ENCODE data around the gene TCF7.

Gene TCF7

DNA sequence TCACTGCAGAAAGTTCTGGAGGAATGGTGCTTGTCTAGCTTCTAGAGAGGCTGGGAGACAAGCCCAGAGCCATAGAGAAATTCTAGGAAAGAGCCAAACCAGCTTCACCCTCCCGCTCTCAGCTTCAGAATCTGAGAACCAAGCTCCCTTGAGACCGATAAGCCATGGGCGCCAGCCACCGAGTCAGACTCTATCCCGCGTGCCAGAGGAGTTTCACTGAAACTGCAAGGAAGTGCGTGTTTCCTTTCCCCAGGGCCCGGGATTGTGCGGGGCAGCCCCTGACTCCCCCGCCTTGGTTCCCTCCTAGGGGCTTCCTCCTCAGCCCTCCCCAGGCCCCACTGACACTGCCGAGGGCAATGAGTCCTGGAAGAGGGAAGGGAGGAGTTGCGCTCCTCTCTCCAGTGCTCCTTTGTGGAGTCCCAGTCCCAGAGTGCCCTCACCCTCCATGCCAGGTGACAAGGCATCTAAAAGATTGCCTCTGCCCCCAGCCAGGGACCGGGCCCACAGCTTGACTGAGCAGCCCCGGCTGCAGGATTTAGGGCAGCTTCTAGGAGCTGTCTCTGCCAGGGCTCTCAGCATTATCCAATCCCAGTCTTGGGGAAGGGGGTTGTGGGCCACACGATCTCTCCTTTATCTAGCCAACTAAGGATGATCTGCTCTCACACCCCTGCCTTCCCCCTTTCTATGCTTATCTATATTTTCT, 18.4 kb upstream of the TCF7 start:
- POLR2A ChIA-PET: no interaction called here
- DNase-seq (ENCODE audit: extremely low spot score): no peak

DNA sequence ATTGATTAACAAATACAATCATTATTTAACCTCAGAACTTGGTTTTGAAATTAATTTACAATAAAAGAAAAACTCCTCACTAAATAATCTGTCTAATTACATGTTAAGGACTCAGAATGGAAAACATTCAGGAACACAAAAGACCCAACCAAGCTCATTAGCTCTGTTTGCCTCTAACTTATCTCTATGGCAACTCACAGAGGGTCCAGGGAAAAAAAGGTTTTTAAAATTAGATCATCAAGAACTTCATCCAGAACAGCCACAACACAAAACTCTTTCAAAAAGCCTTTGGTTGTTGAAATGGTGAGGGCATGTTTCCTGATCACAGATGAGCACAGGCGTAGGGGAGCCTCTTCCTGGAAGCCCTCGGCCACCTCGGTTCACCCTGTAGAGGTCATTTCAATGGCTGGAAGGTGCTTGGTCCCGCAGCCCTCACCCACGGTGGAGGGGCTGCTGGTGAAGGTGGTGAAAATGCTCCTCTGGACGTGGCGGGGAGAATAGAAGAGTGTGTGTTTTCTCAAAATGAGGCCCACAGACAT, 17.2 kb upstream of the TCF7 start:
- POLR2A ChIA-PET: no interaction called here
- CTCF ChIA-PET: interaction anchor here (5.4 kb wide), 1 partner anchor 13 kb away, joined by 28 read pairs; no protein-coding TSS in a partner anchor

More for the DNA sequence above, 18.4 kb upstream of the TCF7 start:
- TF ChIP-seq, protein P1, sequence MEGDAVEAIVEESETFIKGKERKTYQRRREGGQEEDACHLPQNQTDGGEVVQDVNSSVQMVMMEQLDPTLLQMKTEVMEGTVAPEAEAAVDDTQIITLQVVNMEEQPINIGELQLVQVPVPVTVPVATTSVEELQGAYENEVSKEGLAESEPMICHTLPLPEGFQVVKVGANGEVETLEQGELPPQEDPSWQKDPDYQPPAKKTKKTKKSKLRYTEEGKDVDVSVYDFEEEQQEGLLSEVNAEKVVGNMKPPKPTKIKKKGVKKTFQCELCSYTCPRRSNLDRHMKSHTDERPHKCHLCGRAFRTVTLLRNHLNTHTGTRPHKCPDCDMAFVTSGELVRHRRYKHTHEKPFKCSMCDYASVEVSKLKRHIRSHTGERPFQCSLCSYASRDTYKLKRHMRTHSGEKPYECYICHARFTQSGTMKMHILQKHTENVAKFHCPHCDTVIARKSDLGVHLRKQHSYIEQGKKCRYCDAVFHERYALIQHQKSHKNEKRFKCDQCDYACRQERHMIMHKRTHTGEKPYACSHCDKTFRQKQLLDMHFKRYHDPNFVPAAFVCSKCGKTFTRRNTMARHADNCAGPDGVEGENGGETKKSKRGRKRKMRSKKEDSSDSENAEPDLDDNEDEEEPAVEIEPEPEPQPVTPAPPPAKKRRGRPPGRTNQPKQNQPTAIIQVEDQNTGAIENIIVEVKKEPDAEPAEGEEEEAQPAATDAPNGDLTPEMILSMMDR (IDR thresholded peaks at IDR 0.05; ENCODE audit: control extremely low read depth, extremely low read depth, low read depth, missing control alignments): no peak
- CTCF ChIA-PET: interaction anchor here (0.6 to 1.6 kb wide), 5 partner anchors 16 to 58 kb away, joined by 3 read pairs; no protein-coding TSS in a partner anchor

DNA sequence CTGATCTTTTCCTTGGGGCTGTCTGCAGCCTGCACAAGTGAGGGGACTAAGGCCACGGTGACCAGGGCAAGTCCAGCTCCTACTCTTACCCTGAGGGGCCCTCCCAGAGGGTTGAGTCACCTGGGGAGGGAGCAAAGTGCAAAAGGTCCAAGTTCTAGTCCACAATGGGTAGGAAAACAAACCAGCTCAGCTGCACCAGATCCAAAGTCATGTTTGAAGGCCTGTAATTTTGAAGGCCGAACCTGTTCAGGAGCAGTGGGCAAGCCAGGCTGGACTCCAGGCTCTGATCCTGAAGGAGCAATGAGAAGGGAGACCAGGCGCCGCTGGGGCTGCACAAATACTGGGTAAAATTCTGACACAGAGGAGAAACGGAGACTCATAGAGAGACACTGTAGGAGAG, 15.8 kb upstream of the TCF7 start:
- DNase-seq (ENCODE audit: extremely low spot score): no peak
- ChIA-PET CTCF (interaction anchor here (1.0 to 5.7 kb wide), 3 partner anchors 14 to 65 kb away, joined by 5 to 35 read pairs (median 28); no protein-coding TSS in a partner anchor), POLR2A (no interaction called here)
- TF ChIP-seq, protein P1 (IDR thresholded peaks at IDR 0.05; ENCODE audit: control extremely low read depth, extremely low read depth, low read depth, missing control alignments): no peak

More for the DNA sequence above, 17.2 kb upstream of the TCF7 start:
- TF ChIP-seq, protein P1 (IDR thresholded peaks at IDR 0.05; ENCODE audit: control extremely low read depth, extremely low read depth, low read depth, missing control alignments): no peak
- DNase-seq (ENCODE audit: extremely low spot score): no peak

- TF ChIP-seq, protein P1 (IDR thresholded peaks at IDR 0.05; ENCODE audit: control extremely low read depth, extremely low read depth, low read depth, missing control alignments): peak; percentile 23
- CTCF ChIA-PET: interaction anchor here (0.7 to 5.7 kb wide), 6 partner anchors 9 to 120 kb away, joined by 3 to 38 read pairs (median 18); no protein-coding TSS in a partner anchor
- DNase-seq (ENCODE audit: extremely low spot score): peak; percentile 56
- POLR2A ChIA-PET: interaction anchor here (1.4 to 1.6 kb wide), 3 partner anchors 12 to 77 kb away, joined by 4 to 9 read pairs (median 4); partner anchors contain the start of gene SKP1
Observed at GRCh38 chr5:134099288-134099872, 15.1 kb upstream of the TCF7 start.

DNA sequence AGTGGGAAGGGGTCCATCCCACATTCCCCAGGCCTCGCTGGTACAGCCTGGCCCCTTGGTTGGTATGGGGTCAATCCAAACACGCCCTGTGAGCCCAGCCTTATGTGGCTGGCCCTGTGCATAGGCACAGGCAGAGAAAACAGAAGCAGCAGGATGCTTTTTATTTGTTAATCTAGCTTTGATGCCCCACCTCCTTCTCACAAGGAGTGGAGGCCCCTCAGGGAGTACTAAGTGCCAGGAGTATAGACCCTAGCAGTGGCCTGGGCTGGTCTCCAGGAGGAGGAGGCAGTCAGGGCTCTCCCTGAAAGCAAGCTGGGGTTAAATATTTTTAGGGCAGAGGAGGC, 14.6 kb upstream of the TCF7 start:
- TF ChIP-seq, protein P1 (IDR thresholded peaks at IDR 0.05; ENCODE audit: control extremely low read depth, extremely low read depth, low read depth, missing control alignments): no peak
- POLR2A ChIA-PET: interaction anchor here (0.6 to 1.6 kb wide), 9 partner anchors 12 to 76 kb away, joined by 3 to 9 read pairs (median 4); partner anchors contain the start of genes SKP1 and TCF7

More for the DNA sequence above, 14.6 kb upstream of the TCF7 start:
- DNase-seq (ENCODE audit: extremely low spot score): no peak
- CTCF ChIA-PET: interaction anchor here (0.7 to 5.7 kb wide), 10 partner anchors 9 to 124 kb away, joined by 3 to 38 read pairs (median 7); no protein-coding TSS in a partner anchor
